ENCODE results near the gene ZZZ3.

ZZZ3 gene

GRCh38 chr1:77682460-77683159 is at the start of gene ZZZ3:
Gene ZZZ3, minus strand, starts transcription at chr1:77682658. Its CDS starts 49,304 bp downstream, at chr1:77633354.
- TF ChIP-seq CTCF (IDR thresholded peaks at IDR 0.05; ENCODE audit: low read depth, low read length), result no peak
- H3K4me3 ChIP-seq (replicated peaks in 1 of 2; ENCODE audit: low read depth in 2 of 2, low read length in 2 of 2), result peak within 1 kb of the TSS; percentile 84 to 94
- DNase-seq (ENCODE audit: low read depth in 2 of 2), result peak; percentile 96 to 97

GRCh38 chr1:77732090-77732489 is 49.6 kb upstream of the ZZZ3 start:
- no peak for DNase-seq (ENCODE audit: low read depth in 2 of 2)
- TF ChIP-seq CTCF (IDR thresholded peaks at IDR 0.05; ENCODE audit: low read depth, low read length), result no peak

GRCh38 chr1:77725706-77726105 is 43.2 kb upstream of the ZZZ3 start:
- DNase-seq (ENCODE audit: low read depth in 2 of 2), result no peak
- H3K4me3 ChIP-seq (replicated peaks in 1 of 2; ENCODE audit: low read depth in 2 of 2, low read length in 2 of 2), result no peak overlapping the region
- TF ChIP-seq CTCF (IDR thresholded peaks at IDR 0.05; ENCODE audit: low read depth, low read length), result no peak

More at GRCh38 chr1:77732090-77732489, 49.6 kb upstream of the ZZZ3 start:
- H3K4me3 ChIP-seq (replicated peaks in 1 of 2; ENCODE audit: low read depth in 2 of 2, low read length in 2 of 2), result no peak overlapping the region

- TF ChIP-seq CTCF (IDR thresholded peaks at IDR 0.05; ENCODE audit: low read depth, low read length), result no peak
- H3K4me3 ChIP-seq (replicated peaks in 1 of 2; ENCODE audit: low read depth in 2 of 2, low read length in 2 of 2), result no peak overlapping the region
- no peak for DNase-seq (ENCODE audit: low read depth in 2 of 2)
Observed at GRCh38 chr1:77718181-77718580, 35.7 kb upstream of the ZZZ3 start.

- no peak for DNase-seq (ENCODE audit: low read depth in 2 of 2)
- TF ChIP-seq CTCF (IDR thresholded peaks at IDR 0.05; ENCODE audit: low read depth, low read length), result no peak
- H3K4me3 ChIP-seq (replicated peaks in 1 of 2; ENCODE audit: low read depth in 2 of 2, low read length in 2 of 2), result no peak overlapping the region
Observed at GRCh38 chr1:77716065-77716464, 33.6 kb upstream of the ZZZ3 start.

- no peak for TF ChIP-seq CTCF (IDR thresholded peaks at IDR 0.05; ENCODE audit: low read depth, low read length)
- DNase-seq (ENCODE audit: low read depth in 2 of 2), result no peak
- H3K4me3 ChIP-seq (replicated peaks in 1 of 2; ENCODE audit: low read depth in 2 of 2, low read length in 2 of 2), result no peak overlapping the region
Observed at GRCh38 chr1:77709727-77710126, 27.3 kb upstream of the ZZZ3 start.

GRCh38 chr1:77706321-77706720 is 23.9 kb upstream of the ZZZ3 start:
- no peak overlapping the region for H3K4me3 ChIP-seq (replicated peaks in 1 of 2; ENCODE audit: low read depth in 2 of 2, low read length in 2 of 2)
- no peak for TF ChIP-seq CTCF (IDR thresholded peaks at IDR 0.05; ENCODE audit: low read depth, low read length)
- peak in 1 of 2 donors; percentile 23 for DNase-seq (ENCODE audit: low read depth in 2 of 2)
